ENCODE results near the gene CCDC85C.

GRCh38 chr14:99596071-99596627 lies 7.9 kb downstream of the CCDC85C start:
- TF ChIP-seq EZH2phosphoT487 (IDR thresholded peaks at IDR 0.05; ENCODE audit: borderline replicate concordance, low read depth, low read length) = no peak
- no peak for TF ChIP-seq CTCF (conservative IDR thresholded peaks at IDR 0.05; ENCODE audit: low read length)

Data from OCI-LY7 (cell line).